IMR-90 (cell line): ENCODE data around the gene TPCN1. TPM values are rescaled to one million over a fixed set of nuclear protein-coding genes. Genes with fewer than 3 reads are reported as not detected.
A peak's percentile ranks its signal among the peaks of the same experiment; 100 is the strongest.

Source experiments
- ATAC-seq: fragments of 200-7000 bp; cut with Tn5 transposase; 2 replicates; pipeline ENCODE4 v1.9.1; 2020; ENCODE audit warnings: low read depth, mild to moderate bottlenecking, moderate library complexity
- BruUV-seq: library from RNA; stranded (reverse); fragments of 400-500 nt; replicated peaks from 2 replicates; lab custom pipeline; 2021; lab: Mats Ljungman, UMichigan
- CTCF ChIA-PET: fragments of 300-600 bp; formaldehyde crosslinking; extraction: SDS; loops from one replicate; lab custom pipeline; 2021; ENCODE audit warnings: antibody characterized with exemption; lab: Yijun Ruan, JAX
- POLR2A ChIA-PET: fragments of 300-600 bp; sonication (Branson Sonifier 250); formaldehyde crosslinking; loops from one replicate; lab custom pipeline; 2022; ENCODE audit warnings: antibody characterized with exemption; ENCODE audit not compliant: unreplicated experiment; lab: Charles Lee
- DNase-seq: peaks from one replicate; pipeline ENCODE4 v3.0.0; 2013
- H2AFZ ChIP-seq: replicated peaks from 2 replicates; pipeline ENCODE3; 2013; ENCODE audit warnings: low read length, mild to moderate bottlenecking; ENCODE audit not compliant: poor library complexity
- H2AK5ac ChIP-seq: 2 replicates; pipeline ENCODE4 v1.6.1; 2013; ENCODE audit warnings: low read depth, low read length, inconsistent platforms
- H2AK9ac ChIP-seq: replicated peaks from 2 replicates; pipeline ENCODE3; 2013; ENCODE audit warnings: mild to moderate bottlenecking, low read depth, low read length, moderate library complexity; ENCODE audit not compliant: poor library complexity
- H2BK120ac ChIP-seq: 2 replicates; pipeline ENCODE4 v1.6.1; 2013; ENCODE audit warnings: low read depth, low read length, inconsistent platforms
- H2BK15ac ChIP-seq: 3 replicates; pipeline ENCODE4 v1.6.1; 2013; ENCODE audit warnings: low read depth, low read length, inconsistent platforms
- H2BK20ac ChIP-seq: 2 replicates; pipeline ENCODE4 v1.6.1; 2013; ENCODE audit warnings: low read depth, mild to moderate bottlenecking, inconsistent platforms, low read length, moderate library complexity
- H2BK5ac ChIP-seq: 2 replicates; pipeline ENCODE4 v1.6.1; 2013; ENCODE audit warnings: mild to moderate bottlenecking, low read depth, low read length, inconsistent platforms; ENCODE audit not compliant: poor library complexity, severe bottlenecking
- H3K14ac ChIP-seq: replicated peaks from 2 replicates; pipeline ENCODE4 v1.6.1; 2013; ENCODE audit warnings: low read depth, low read length, inconsistent platforms
- H3K18ac ChIP-seq: 2 replicates; pipeline ENCODE4 v1.6.1; 2013; ENCODE audit warnings: low read depth, low read length, control low read depth
- H3K23ac ChIP-seq: 2 replicates; pipeline ENCODE4 v1.6.1; 2013; ENCODE audit warnings: low read depth, low read length, inconsistent platforms
- H3K27ac ChIP-seq: 2 replicates; pipeline ENCODE4 v1.5.1; 2013; ENCODE audit warnings: mild to moderate bottlenecking, control low read depth, low read length; ENCODE audit not compliant: insufficient read depth
- H3K27me3 ChIP-seq: 2 replicates; pipeline ENCODE4 v1.6.1; 2013; ENCODE audit warnings: low read length; ENCODE audit not compliant: control insufficient read depth, insufficient read depth
- H3K36me3 ChIP-seq: 2 replicates; pipeline ENCODE4 v1.6.1; 2013; ENCODE audit warnings: low read length, mixed read lengths; ENCODE audit not compliant: control insufficient read depth, insufficient read depth
- H3K4ac ChIP-seq: 2 replicates; pipeline ENCODE4 v1.6.1; 2013; ENCODE audit warnings: low read depth, low read length, inconsistent platforms
- H3K4me1 ChIP-seq: 2 replicates; pipeline ENCODE4 v1.6.1; 2013; ENCODE audit warnings: low read length, mixed read lengths; ENCODE audit not compliant: control insufficient read depth, insufficient read depth
- H3K4me2 ChIP-seq: 2 replicates; pipeline ENCODE4 v1.6.1; 2013; ENCODE audit warnings: low read depth, mild to moderate bottlenecking, control low read depth, low read length, moderate library complexity
- H3K4me3 ChIP-seq: 2 replicates; pipeline ENCODE4 v1.5.1; 2013; ENCODE audit warnings: low read depth, mild to moderate bottlenecking, control low read depth, low read length, moderate library complexity; ENCODE audit not compliant: insufficient read depth
- H3K56ac ChIP-seq: 2 replicates; pipeline ENCODE4 v1.6.1; 2013; ENCODE audit warnings: low read length, inconsistent platforms; ENCODE audit not compliant: insufficient read depth; ENCODE audit errors: extremely low read depth
- H3K79me1 ChIP-seq, 2 experiments: 2 replicates each; pipeline ENCODE4 v1.6.1; 2013; ENCODE audit warnings: low read length in 2 of 2, inconsistent platforms in 1 of 2, low read depth in 1 of 2
- H3K9ac ChIP-seq: 2 replicates; pipeline ENCODE4 v1.6.1; 2013; ENCODE audit warnings: low read depth, low read length, control low read depth
- H3K9me1 ChIP-seq: 2 replicates; pipeline ENCODE4 v1.6.1; 2013; ENCODE audit warnings: low read length, inconsistent platforms; ENCODE audit not compliant: insufficient read depth
- H3K9me3 ChIP-seq: 2 replicates; pipeline ENCODE4 v1.6.1; 2013; ENCODE audit warnings: low read length; ENCODE audit not compliant: control insufficient read depth, insufficient read depth
- H4K20me1 ChIP-seq: 2 replicates; pipeline ENCODE4 v1.6.1; 2013; ENCODE audit warnings: low read length, inconsistent platforms; ENCODE audit not compliant: insufficient read depth
- H4K5ac ChIP-seq: 2 replicates; pipeline ENCODE4 v1.6.1; 2013; ENCODE audit warnings: mild to moderate bottlenecking, low read depth, low read length, control low read depth
- H4K8ac ChIP-seq, 2 experiments: 2 replicates each; pipeline ENCODE4 v1.6.1; 2013; ENCODE audit warnings: low read depth in 2 of 2, low read length in 2 of 2, control low read depth in 1 of 2, inconsistent platforms in 1 of 2
- H4K91ac ChIP-seq: 2 replicates; pipeline ENCODE4 v1.6.1; 2013; ENCODE audit warnings: low read depth, low read length, inconsistent platforms; ENCODE audit not compliant: insufficient read depth
- BHLHE40 ChIP-seq: fragments of 150-350 bp; IDR thresholded peaks from 2 replicates; pipeline ENCODE4 v1.6.1; 2016; ENCODE audit warnings: mild to moderate bottlenecking, low read depth, low read length
- CEBPB ChIP-seq: IDR thresholded peaks from 2 replicates; pipeline ENCODE4 v1.6.1; 2012; ENCODE audit warnings: low read depth, low read length, improper control_type of control experiment
- CHD1 ChIP-seq: IDR thresholded peaks from 2 replicates; pipeline ENCODE4 v1.6.1; 2012; ENCODE audit warnings: low read depth, low read length, improper control_type of control experiment
- FOS ChIP-seq: fragments of 150-350 bp; IDR thresholded peaks from 2 replicates; pipeline ENCODE4 v1.6.1; 2016; ENCODE audit warnings: low read depth, low read length
- MAFK ChIP-seq: IDR thresholded peaks from 2 replicates; pipeline ENCODE4 v1.6.1; 2012; ENCODE audit warnings: low read depth, low read length, improper control_type of control experiment
- MAZ ChIP-seq: IDR thresholded peaks from 2 replicates; pipeline ENCODE4 v1.6.1; 2012; ENCODE audit warnings: low read depth, mild to moderate bottlenecking, low read length, improper control_type of control experiment, moderate library complexity, borderline replicate concordance
- MXI1 ChIP-seq: IDR thresholded peaks from 2 replicates; pipeline ENCODE4 v1.6.1; 2012; ENCODE audit warnings: low read depth, mild to moderate bottlenecking, low read length, moderate library complexity, borderline replicate concordance
- NFE2L2 ChIP-seq: fragments of 150-350 bp; IDR thresholded peaks from 2 replicates; pipeline ENCODE4 v1.6.1; 2016; ENCODE audit warnings: low read depth, mild to moderate bottlenecking, low read length
- POLR2A ChIP-seq: IDR thresholded peaks from 2 replicates; pipeline ENCODE4 v1.6.1; 2012; ENCODE audit warnings: mild to moderate bottlenecking, low read depth, low read length
- RAD21 ChIP-seq: IDR thresholded peaks from 2 replicates; pipeline ENCODE4 v1.6.1; 2012; ENCODE audit warnings: low read length, improper control_type of control experiment
- RCOR1 ChIP-seq: IDR thresholded peaks from 2 replicates; pipeline ENCODE4 v1.6.1; 2012; ENCODE audit warnings: mild to moderate bottlenecking, low read length, improper control_type of control experiment; ENCODE audit not compliant: insufficient replicate concordance
- RFX5 ChIP-seq: IDR thresholded peaks from 2 replicates; pipeline ENCODE4 v1.8.0; 2012; ENCODE audit warnings: low read depth, mild to moderate bottlenecking, low read length, moderate library complexity
- SMC3 ChIP-seq: fragments of 150-350 bp; IDR thresholded peaks from 2 replicates; pipeline ENCODE4 v1.6.1; 2016; ENCODE audit warnings: low read depth, mild to moderate bottlenecking, antibody characterized with exemption, low read length, moderate library complexity
- USF2 ChIP-seq: fragments of 150-350 bp; IDR thresholded peaks from 2 replicates; pipeline ENCODE4 v1.6.1; 2017; ENCODE audit warnings: mild to moderate bottlenecking, antibody characterized with exemption, low read length, low read depth
- WGBS, 2 experiments: methylation state at CpG; one replicate each; pipeline versions ENCODE4 v1.1.5 to v1.1.7; 2013; ENCODE audit warnings: missing lambda C conversion rate in 2 of 2; ENCODE audit not compliant: insufficient read length in 1 of 2; ENCODE audit errors: extremely low coverage in 2 of 2; 5-methylcytosine and 5-hydroxymethylcytosine counted together
- dilution Hi-C: fragments of 300-500 bp; cut with HindIII; formaldehyde crosslinking; loops from one replicate; pipeline ENCODE4 v1.14.3; 2018; ENCODE audit warnings: low sequenced_read_pairs; ENCODE audit not compliant: unreplicated experiment
- in situ Hi-C: fragments of 300-500 bp; cut with MboI; formaldehyde crosslinking; loops from 3 replicates; pipeline ENCODE4 v1.14.3; 2019; ENCODE audit warnings: low sequenced_read_pairs, inconsistent platforms, mixed read lengths
- intact Hi-C: fragments of 100-400 bp; cut with micrococcal nuclease; formaldehyde crosslinking; loops from 2 replicates; pipeline ENCODE4 v1.10.0; 2022
- polyA plus RNA-seq, 3 experiments: library from polyadenylated mRNA; depleted of rRNA; stranded (reverse); fragments of >200 nt; gene quantifications; 2 replicates each; pipeline ENCODE4 v1.2.3, GENCODE V29; 2012; ENCODE audit warnings: low replicate concordance in 1 of 3
- total RNA-seq: library from RNA; depleted of rRNA; stranded (reverse); fragments of >200 nt; gene quantifications from 2 replicates; pipeline ENCODE4 v1.2.3, GENCODE V29; 2012
- TF ChIP-seq, protein P1 (sequence below): conservative IDR thresholded peaks from 2 replicates; pipeline ENCODE4 v1.5.1; 2012; ENCODE audit warnings: mild to moderate bottlenecking, low read depth, low read length, improper control_type of control experiment
- TF ChIP-seq, protein P2 (sequence below): fragments of 150-350 bp; IDR thresholded peaks from 2 replicates; pipeline ENCODE4 v1.6.1; 2016; ENCODE audit warnings: low read depth, mild to moderate bottlenecking, low read length, moderate library complexity, borderline replicate concordance

The TPCN1 gene
- total and polyA plus RNA-seq, 2 of the 4 experiments (the other 2 are of a cell fraction): 2.0 to 13.2 TPM

DNA sequence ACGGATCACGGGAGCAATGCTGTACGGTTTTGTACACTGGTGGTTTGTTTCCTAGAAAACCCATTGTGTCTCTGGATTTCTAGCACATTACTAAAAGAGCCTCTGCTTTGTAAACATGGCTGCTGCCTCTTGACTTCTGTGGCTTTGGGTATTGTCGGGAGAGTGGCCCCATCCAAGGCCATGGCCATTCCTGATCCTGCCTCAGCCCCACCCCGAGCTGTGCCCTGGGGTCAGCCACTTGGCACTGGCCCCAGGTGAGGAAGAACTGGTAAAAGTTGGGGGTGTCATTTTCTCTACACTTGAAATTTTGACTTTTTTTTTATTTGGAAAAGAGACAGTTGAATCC, 77.2 kb downstream of the TPCN1 start:
- H3K23ac ChIP-seq: no peak overlapping the region
- no TSS peak for BruUV-seq
- peak overlapping the region; percentile 33; the same call in 1 of the 2 replicates for H2AK5ac ChIP-seq
- H2BK5ac ChIP-seq: no peak overlapping the region
- H3K27me3 ChIP-seq: no peaks in the 10 kb centered on the region
- no peak overlapping the region for H2BK20ac ChIP-seq
- ChIA-PET POLR2A (no interaction called here), CTCF (no interaction called here)
- no peak overlapping the region for H3K4me2 ChIP-seq
- H3K56ac ChIP-seq: no peak overlapping the region
- H3K9ac ChIP-seq: no peak overlapping the region
- in situ Hi-C loops: no loop called here
- WGBS, 2 experiments: no CpG with 5 or more reads among the region's 5 CpGs
- ATAC-seq: no peak
- H3K36me3 ChIP-seq: peaks cover 9% of the 10 kb centered on the region; the same call in 1 of the 2 replicates
- no peak overlapping the region for H3K27ac ChIP-seq
- H2BK120ac ChIP-seq: no peak overlapping the region
- H3K9me1 ChIP-seq: peaks cover 14% of the 10 kb centered on the region; the same call in 1 of the 2 replicates
- H3K9me3 ChIP-seq: no peaks in the 10 kb centered on the region
- H4K8ac ChIP-seq: no peak overlapping the region; a peak in 1 of 4 replicates
- no peak overlapping the region; the same call in 2 of the 3 replicates for H2BK15ac ChIP-seq
- no peak overlapping the region for H3K4me3 ChIP-seq
- intact Hi-C loops: loop anchor here (5.0 kb wide), 1 partner anchor 101 kb away; no protein-coding TSS in a partner anchor
- no peak overlapping the region for H2AK9ac ChIP-seq
- no peak overlapping the region for H3K4ac ChIP-seq
- TF ChIP-seq CEBPB: no peak
- TF ChIP-seq NFE2L2: no peak
- TF ChIP-seq RCOR1: no peak
- no peak for TF ChIP-seq MAZ
- no peak for TF ChIP-seq SMC3
- no peak for TF ChIP-seq CHD1
- no peak for TF ChIP-seq BHLHE40
- TF ChIP-seq MAFK: no peak
- TF ChIP-seq FOS: no peak
- TF ChIP-seq, protein P1, sequence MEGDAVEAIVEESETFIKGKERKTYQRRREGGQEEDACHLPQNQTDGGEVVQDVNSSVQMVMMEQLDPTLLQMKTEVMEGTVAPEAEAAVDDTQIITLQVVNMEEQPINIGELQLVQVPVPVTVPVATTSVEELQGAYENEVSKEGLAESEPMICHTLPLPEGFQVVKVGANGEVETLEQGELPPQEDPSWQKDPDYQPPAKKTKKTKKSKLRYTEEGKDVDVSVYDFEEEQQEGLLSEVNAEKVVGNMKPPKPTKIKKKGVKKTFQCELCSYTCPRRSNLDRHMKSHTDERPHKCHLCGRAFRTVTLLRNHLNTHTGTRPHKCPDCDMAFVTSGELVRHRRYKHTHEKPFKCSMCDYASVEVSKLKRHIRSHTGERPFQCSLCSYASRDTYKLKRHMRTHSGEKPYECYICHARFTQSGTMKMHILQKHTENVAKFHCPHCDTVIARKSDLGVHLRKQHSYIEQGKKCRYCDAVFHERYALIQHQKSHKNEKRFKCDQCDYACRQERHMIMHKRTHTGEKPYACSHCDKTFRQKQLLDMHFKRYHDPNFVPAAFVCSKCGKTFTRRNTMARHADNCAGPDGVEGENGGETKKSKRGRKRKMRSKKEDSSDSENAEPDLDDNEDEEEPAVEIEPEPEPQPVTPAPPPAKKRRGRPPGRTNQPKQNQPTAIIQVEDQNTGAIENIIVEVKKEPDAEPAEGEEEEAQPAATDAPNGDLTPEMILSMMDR: no peak
- TF ChIP-seq, protein P2, sequence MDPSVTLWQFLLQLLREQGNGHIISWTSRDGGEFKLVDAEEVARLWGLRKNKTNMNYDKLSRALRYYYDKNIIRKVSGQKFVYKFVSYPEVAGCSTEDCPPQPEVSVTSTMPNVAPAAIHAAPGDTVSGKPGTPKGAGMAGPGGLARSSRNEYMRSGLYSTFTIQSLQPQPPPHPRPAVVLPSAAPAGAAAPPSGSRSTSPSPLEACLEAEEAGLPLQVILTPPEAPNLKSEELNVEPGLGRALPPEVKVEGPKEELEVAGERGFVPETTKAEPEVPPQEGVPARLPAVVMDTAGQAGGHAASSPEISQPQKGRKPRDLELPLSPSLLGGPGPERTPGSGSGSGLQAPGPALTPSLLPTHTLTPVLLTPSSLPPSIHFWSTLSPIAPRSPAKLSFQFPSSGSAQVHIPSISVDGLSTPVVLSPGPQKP: no peak
- no peak for TF ChIP-seq MXI1
- no peak for TF ChIP-seq POLR2A
- TF ChIP-seq RFX5: no peak
- no peak for TF ChIP-seq RAD21
- no peak for TF ChIP-seq USF2
- H4K20me1 ChIP-seq: no peaks in the 10 kb centered on the region
- no peak overlapping the region for H2AFZ ChIP-seq
- DNase-seq: no peak
- H3K14ac ChIP-seq: no peak overlapping the region; the same call in 1 of the 2 replicates
- H4K5ac ChIP-seq: no peak overlapping the region
- dilution Hi-C loops: no loop called here
- no peak overlapping the region for H4K91ac ChIP-seq
- no peaks in the 10 kb centered on the region for H3K79me1 ChIP-seq
- H3K4me1 ChIP-seq: peaks cover 11% of the 10 kb centered on the region
- no peak overlapping the region for H3K18ac ChIP-seq
